Transverse colon (tissue), 4 donors: ENCODE data around the gene SLC30A1. TPM values are rescaled to one million over a fixed set of nuclear protein-coding genes. Genes with fewer than 3 reads are reported as not detected.

Experiments
- DNase-seq: peaks from one replicate; pipeline ENCODE4 v3.0.0-alpha.2; 2019
- H3K27ac ChIP-seq, 4 donors: fragments of 200-600 bp; sonication (generic); 2 replicates each; pipeline ENCODE4 v1.5.1; 2016 to 2018; ENCODE audit warnings: inconsistent platforms in 4 of 4
- H3K27me3 ChIP-seq: fragments of 200-600 bp; sonication (generic); 2 replicates; pipeline ENCODE4 v1.5.1; 2017; ENCODE audit warnings: inconsistent platforms
- H3K36me3 ChIP-seq, 4 donors: fragments of 200-600 bp; sonication (generic); 2 replicates each; pipeline ENCODE4 v1.5.1; 2017 to 2019; ENCODE audit warnings: inconsistent platforms in 4 of 4
- H3K4me1 ChIP-seq, 4 donors: fragments of 200-600 bp; sonication (generic); 2 replicates each; pipeline ENCODE4 v1.5.1; 2017 to 2020; ENCODE audit warnings: inconsistent platforms in 4 of 4
- H3K4me3 ChIP-seq, 4 donors: fragments of 200-600 bp; sonication (generic); 1 replicate in 1 of 4; 2 replicates in 3 of 4; pipeline versions ENCODE4 v1.5.1 to v1.6.1; 2017 to 2019; ENCODE audit warnings: inconsistent platforms in 4 of 4
- H3K9me3 ChIP-seq, 2 donors: fragments of 200-600 bp; sonication (generic); 2 replicates each; pipeline ENCODE4 v1.5.1; 2017 to 2019; ENCODE audit warnings: inconsistent platforms in 2 of 2
- CTCF ChIP-seq, 5 experiments: fragments of 200-600 bp in 3 of 5; fragments of 450-650 bp in 2 of 5; sonication (generic) in 3 of 5; IDR thresholded peaks; 1 replicate in 2 of 5; 2 replicates in 3 of 5; pipeline ENCODE4 v1.5.1; 2016 to 2017; ENCODE audit warnings: antibody characterized with exemption in 5 of 5, inconsistent platforms in 3 of 5, mild to moderate bottlenecking in 2 of 5, moderate library complexity in 1 of 5
- EP300 ChIP-seq: sonication (generic); formaldehyde crosslinking; IDR thresholded peaks from one replicate; pipeline ENCODE4 v1.6.1; 2017; ENCODE audit warnings: antibody characterized with exemption, low read depth
- POLR2A ChIP-seq: fragments of 450-650 bp; IDR thresholded peaks from one replicate; pipeline ENCODE4 v1.6.1; 2016; ENCODE audit warnings: antibody characterized with exemption, mild to moderate bottlenecking, moderate library complexity
- POLR2AphosphoS5 ChIP-seq, 3 donors: sonication (generic); formaldehyde crosslinking; IDR thresholded peaks; one replicate each; pipeline ENCODE4 v1.6.1; 2016; ENCODE audit warnings: antibody characterized with exemption in 3 of 3
- whole genome bisulfite sequencing, 2 donors: methylation state at CpG; one replicate each; pipeline ENCODE4 v1.1.5; 2018; ENCODE audit warnings: low coverage in 1 of 2; 5-methylcytosine and 5-hydroxymethylcytosine counted together
- in situ Hi-C, 4 donors: fragments of 200-750 bp; cut with MboI; loops; one replicate each; pipeline versions ENCODE4 v1.15.0 to v1.15.1; 2017; ENCODE audit warnings: low sequenced_read_pairs in 3 of 4, low pct_ligation_motif_present in 1 of 4, low pct_unique_long_range_greater_than_20kb in 1 of 4
- intact Hi-C: fragments of 100-400 bp; cut with DNase I; formaldehyde crosslinking; loops from one replicate; pipeline ENCODE4 v1.15.1; 2023; ENCODE audit warnings: low total_unique reads
- total RNA-seq, 4 donors: library from RNA; depleted of rRNA; stranded (reverse); fragments of >200 nt; gene quantifications; one replicate each; pipeline ENCODE4 v1.1.0, GENCODE V29; 2016

SLC30A1 gene
- total RNA-seq, 4 donors from 2014 or later = 14.5 to 42.3 (median 26.0) TPM

GRCh38 chr1:211524521-211524920 is 54.4 kb downstream of the SLC30A1 start:
- in situ Hi-C loops = loop anchor here in 1 of 4 donors (25.0 kb wide), 2 partner anchors 138 to 212 kb away; no protein-coding TSS in a partner anchor
- WGBS, 2 donors = 73 to 96% methylated on average over 3 to 10 of the region's 10 CpGs
- Histone ChIP-seq H3K4me3 (no peak overlapping the region), H3K4me1 (no peaks in the 10 kb centered on the region), H3K27me3 (no peaks in the 10 kb centered on the region), H3K36me3 (no peaks in the 10 kb centered on the region), H3K27ac (no peak overlapping the region), H3K9me3 (no peaks in the 10 kb centered on the region)
- TF ChIP-seq CTCF (IDR thresholded peaks at IDR 0.05) (no peak), POLR2A (no peak), POLR2AphosphoS5 (IDR thresholded peaks at IDR 0.05) (no peak), EP300 (no peak)
- intact Hi-C loops = no loop called here
- DNase-seq = no peak

- H3K27ac ChIP-seq = no peak overlapping the region
- no peak overlapping the region for H3K4me3 ChIP-seq
- WGBS, 2 donors = 88% methylated on average over 6 of the region's 6 CpGs; no CpG with 5 or more reads in 1 of the 2 donors
- H3K4me1 ChIP-seq = no peaks in the 10 kb centered on the region
- H3K9me3 ChIP-seq = no peaks in the 10 kb centered on the region
- no peaks in the 10 kb centered on the region for H3K36me3 ChIP-seq
- intact Hi-C loops = no loop called here
- DNase-seq = no peak
- H3K27me3 ChIP-seq = no peaks in the 10 kb centered on the region
- no peak for TF ChIP-seq CTCF (IDR thresholded peaks at IDR 0.05)
- no peak for TF ChIP-seq POLR2AphosphoS5 (IDR thresholded peaks at IDR 0.05)
- no peak for TF ChIP-seq POLR2A
- no peak for TF ChIP-seq EP300
- in situ Hi-C loops = loop anchor here in 1 of 4 donors (25.0 kb wide), 2 partner anchors 139 to 211 kb away; no protein-coding TSS in a partner anchor
These were observed 56.2 kb downstream of the SLC30A1 start for GRCh38 chr1:211522804-211523203.

Other genes with a start within 250 kb of the SLC30A1 start
- not detected for gene RD3, start 87.0 kb downstream of the SLC30A1 start, total RNA-seq
- 1 to 10 TPM; 1.7 to 4.9 (median 2.1) TPM for gene NEK2, start 96.5 kb upstream of the SLC30A1 start, total RNA-seq